Stimulated activated memory B cell treated with anti-CD40 and anti-IgM and Interleukin-4, amounts not matched to agents 10 μg/mL and 1 μg/mL and 100 μg/mL, for 72 hours (primary cell): ENCODE results near the gene FBXL19.
A peak's percentile ranks its signal among the peaks of the same experiment; 100 is the strongest.

Source experiments
- ATAC-seq: fragments of 150-1000 bp; cut with Tn5 transposase; 2 replicates; pipeline ENCODE4 v1.10.0; 2021
- H3K27ac Mint-ChIP-seq: one replicate; pipeline ENCODE4 v1.8.0; 2022; ENCODE audit warnings: mild to moderate bottlenecking, mixed read lengths
- H3K27me3 Mint-ChIP-seq: one replicate; pipeline ENCODE4 v1.8.0; 2022; ENCODE audit warnings: mixed read lengths
- H3K36me3 Mint-ChIP-seq: one replicate; pipeline ENCODE4 v1.8.0; 2022; ENCODE audit warnings: mixed read lengths
- H3K4me1 Mint-ChIP-seq: one replicate; pipeline ENCODE4 v1.8.0; 2022; ENCODE audit warnings: mixed read lengths
- H3K4me3 Mint-ChIP-seq: one replicate; pipeline ENCODE4 v1.8.0; 2022; ENCODE audit warnings: mild to moderate bottlenecking, moderate library complexity, mixed read lengths
- H3K9me3 Mint-ChIP-seq: one replicate; pipeline ENCODE4 v1.8.0; 2022; ENCODE audit warnings: mixed read lengths

FBXL19 gene

GRCh38 chr16:30976486-30976885 is 53.1 kb downstream of the FBXL19 start:
- Mint-ChIP-seq H3K4me1 (no peaks in the 10 kb centered on the region), H3K27ac (no peak overlapping the region), H3K4me3 (no peak overlapping the region), H3K27me3 (no peaks in the 10 kb centered on the region), H3K9me3 (no peaks in the 10 kb centered on the region), H3K36me3 (peaks cover 70% of the 10 kb centered on the region)
- ATAC-seq = no peak

- Mint-ChIP-seq H3K4me3 (no peak overlapping the region), H3K4me1 (no peaks in the 10 kb centered on the region), H3K27ac (no peak overlapping the region), H3K36me3 (peaks cover 71% of the 10 kb centered on the region), H3K9me3 (no peaks in the 10 kb centered on the region), H3K27me3 (no peaks in the 10 kb centered on the region)
- no peak for ATAC-seq
These were observed 54.1 kb downstream of the FBXL19 start for GRCh38 chr16:30977502-30977901.

- Mint-ChIP-seq H3K27me3 (no peaks in the 10 kb centered on the region), H3K36me3 (peaks cover 66% of the 10 kb centered on the region), H3K27ac (no peak overlapping the region), H3K9me3 (no peaks in the 10 kb centered on the region), H3K4me3 (no peak overlapping the region), H3K4me1 (peaks cover 3% of the 10 kb centered on the region)
- no peak for ATAC-seq
These were observed 56.0 kb downstream of the FBXL19 start for GRCh38 chr16:30979170-30980022.

- Mint-ChIP-seq H3K27ac (no peak overlapping the region), H3K36me3 (peaks cover 65% of the 10 kb centered on the region), H3K4me3 (no peak overlapping the region), H3K9me3 (no peaks in the 10 kb centered on the region), H3K27me3 (no peaks in the 10 kb centered on the region), H3K4me1 (peaks cover 9% of the 10 kb centered on the region)
- ATAC-seq = no peak
These were observed 56.6 kb downstream of the FBXL19 start for GRCh38 chr16:30980023-30980371.

GRCh38 chr16:30980434-30980833 is 57.1 kb downstream of the FBXL19 start:
- H3K9me3 Mint-ChIP-seq = no peaks in the 10 kb centered on the region
- H3K4me1 Mint-ChIP-seq = peaks cover 13% of the 10 kb centered on the region
- no peaks in the 10 kb centered on the region for H3K27me3 Mint-ChIP-seq
- no peak overlapping the region for H3K27ac Mint-ChIP-seq
- no peak for ATAC-seq
- H3K4me3 Mint-ChIP-seq = no peak overlapping the region
- peaks cover 65% of the 10 kb centered on the region for H3K36me3 Mint-ChIP-seq

GRCh38 chr16:30980959-30981358 is 57.6 kb downstream of the FBXL19 start:
- no peak for ATAC-seq
- H3K27ac Mint-ChIP-seq = no peak overlapping the region
- H3K4me3 Mint-ChIP-seq = no peak overlapping the region
- no peaks in the 10 kb centered on the region for H3K9me3 Mint-ChIP-seq
- H3K36me3 Mint-ChIP-seq = peaks cover 60% of the 10 kb centered on the region
- no peaks in the 10 kb centered on the region for H3K27me3 Mint-ChIP-seq
- H3K4me1 Mint-ChIP-seq = peaks cover 13% of the 10 kb centered on the region

GRCh38 chr16:30982548-30983288 is 59.3 kb downstream of the FBXL19 start:
- Mint-ChIP-seq H3K36me3 (peaks cover 56% of the 10 kb centered on the region), H3K4me3 (no peak overlapping the region), H3K27ac (no peak overlapping the region), H3K27me3 (no peaks in the 10 kb centered on the region), H3K9me3 (no peaks in the 10 kb centered on the region), H3K4me1 (peaks cover 13% of the 10 kb centered on the region)
- ATAC-seq = no peak

GRCh38 chr16:30983289-30983889 is 60.0 kb downstream of the FBXL19 start:
- Mint-ChIP-seq H3K4me1 (peaks cover 13% of the 10 kb centered on the region), H3K27ac (no peak overlapping the region), H3K27me3 (no peaks in the 10 kb centered on the region), H3K36me3 (peaks cover 56% of the 10 kb centered on the region), H3K9me3 (no peaks in the 10 kb centered on the region), H3K4me3 (no peak overlapping the region)
- ATAC-seq = no peak

- Mint-ChIP-seq H3K9me3 (no peaks in the 10 kb centered on the region), H3K4me1 (peaks cover 13% of the 10 kb centered on the region), H3K36me3 (peaks cover 51% of the 10 kb centered on the region), H3K4me3 (no peak overlapping the region), H3K27ac (no peak overlapping the region), H3K27me3 (no peaks in the 10 kb centered on the region)
- ATAC-seq = no peak
These were observed 60.7 kb downstream of the FBXL19 start for GRCh38 chr16:30983898-30984610.

GRCh38 chr16:30984669-30985400 is 61.5 kb downstream of the FBXL19 start, which contains the start of gene HSD3B7:
TSS of gene HSD3B7 (plus strand) at chr16:30985207. CDS start at chr16:30985659, 452 bp downstream.
- no peak within 1 kb of the TSS for H3K4me3 Mint-ChIP-seq
- H3K9me3 Mint-ChIP-seq = no peaks in the 10 kb centered on the region
- no peaks in the 10 kb centered on the region for H3K27me3 Mint-ChIP-seq
- peaks cover 51% of the 10 kb centered on the region for H3K36me3 Mint-ChIP-seq
- peaks cover 13% of the 10 kb centered on the region for H3K4me1 Mint-ChIP-seq
- no peak within 1 kb of the TSS for H3K27ac Mint-ChIP-seq
- ATAC-seq = peak; percentile 78

GRCh38 chr16:30985401-30986128 is 62.2 kb downstream of the FBXL19 start:
- Mint-ChIP-seq H3K4me1 (peaks cover 13% of the 10 kb centered on the region), H3K27ac (no peak overlapping the region), H3K36me3 (peaks cover 44% of the 10 kb centered on the region), H3K9me3 (no peaks in the 10 kb centered on the region), H3K4me3 (no peak overlapping the region), H3K27me3 (no peaks in the 10 kb centered on the region)
- ATAC-seq = no peak

- Mint-ChIP-seq H3K27me3 (no peaks in the 10 kb centered on the region), H3K4me1 (peaks cover 13% of the 10 kb centered on the region), H3K4me3 (no peak overlapping the region), H3K27ac (no peak overlapping the region), H3K36me3 (peaks cover 39% of the 10 kb centered on the region), H3K9me3 (no peaks in the 10 kb centered on the region)
- no peak for ATAC-seq
These were observed 63.0 kb downstream of the FBXL19 start for GRCh38 chr16:30986129-30986991.

- Mint-ChIP-seq H3K27ac (no peak overlapping the region), H3K36me3 (peaks cover 25% of the 10 kb centered on the region), H3K9me3 (no peaks in the 10 kb centered on the region), H3K27me3 (no peaks in the 10 kb centered on the region), H3K4me3 (no peak overlapping the region), H3K4me1 (peaks cover 13% of the 10 kb centered on the region)
- ATAC-seq = no peak
These were observed 64.3 kb downstream of the FBXL19 start for GRCh38 chr16:30987581-30988190.
